Measurements from ENCODE around the gene POLE3. TPM values are rescaled to one million over a fixed set of nuclear protein-coding genes. Genes with fewer than 3 reads are reported as not detected.
"Not testable (repeated sequence)": the region's sequence is repeated elsewhere in the genome, so short reads cannot be mapped to it uniquely, and the experiment has no call there.

The POLE3 gene
- total RNA-seq, 1 donor from 2014 or later, result 46.6 TPM

GRCh38 chr9:113370806-113371325 lies 39.6 kb downstream of the POLE3 start:
- DNase-seq (ENCODE audit: low read depth) (no peak), FAIRE-seq (no peak)
- H3K4me3 ChIP-seq (ENCODE audit: low read depth, low read length), result no peak overlapping the region
- TF ChIP-seq CTCF (IDR thresholded peaks at IDR 0.05; ENCODE audit: insufficient read depth, low read length, severe bottlenecking), result no peak
- H3K27me3 ChIP-seq (ENCODE audit: control insufficient read depth, insufficient read depth, low read length), result no peaks in the 10 kb centered on the region
- H3K36me3 ChIP-seq (ENCODE audit: control insufficient read depth, insufficient read depth, low read length), result peaks cover 6% of the 10 kb centered on the region

GRCh38 chr9:113369855-113370140 lies 40.7 kb downstream of the POLE3 start:
- Histone ChIP-seq H3K4me3 (ENCODE audit: low read depth, low read length) (no peak overlapping the region), H3K27me3 (ENCODE audit: control insufficient read depth, insufficient read depth, low read length) (no peaks in the 10 kb centered on the region), H3K36me3 (ENCODE audit: control insufficient read depth, insufficient read depth, low read length) (peaks cover 4% of the 10 kb centered on the region)
- no peak for TF ChIP-seq CTCF (IDR thresholded peaks at IDR 0.05; ENCODE audit: insufficient read depth, low read length, severe bottlenecking)
- DNase-seq (ENCODE audit: low read depth) (no peak), FAIRE-seq (no peak)

GRCh38 chr9:113368982-113369854 lies 41.3 kb downstream of the POLE3 start:
- H3K4me3 ChIP-seq (ENCODE audit: low read depth, low read length), result no peak overlapping the region
- no peak for TF ChIP-seq CTCF (IDR thresholded peaks at IDR 0.05; ENCODE audit: insufficient read depth, low read length, severe bottlenecking)
- FAIRE-seq (no peak), DNase-seq (ENCODE audit: low read depth) (no peak)
- H3K27me3 ChIP-seq (ENCODE audit: control insufficient read depth, insufficient read depth, low read length), result no peaks in the 10 kb centered on the region
- H3K36me3 ChIP-seq (ENCODE audit: control insufficient read depth, insufficient read depth, low read length), result peaks cover 3% of the 10 kb centered on the region

- FAIRE-seq, result no peak
- H3K36me3 ChIP-seq (ENCODE audit: control insufficient read depth, insufficient read depth, low read length), result peaks cover under 1% of the 10 kb centered on the region
- no peak for TF ChIP-seq CTCF (IDR thresholded peaks at IDR 0.05; ENCODE audit: insufficient read depth, low read length, severe bottlenecking)
Observed at GRCh38 chr9:113368348-113368981, 42.0 kb downstream of the POLE3 start.

GRCh38 chr9:113365652-113366051 lies 44.8 kb downstream of the POLE3 start:
- not testable (repeated sequence) for H3K4me3 ChIP-seq (ENCODE audit: low read depth, low read length); FAIRE-seq; H3K27me3 ChIP-seq (ENCODE audit: control insufficient read depth, insufficient read depth, low read length); H3K36me3 ChIP-seq (ENCODE audit: control insufficient read depth, insufficient read depth, low read length); DNase-seq (ENCODE audit: low read depth)

More at GRCh38 chr9:113368348-113368981, 42.0 kb downstream of the POLE3 start:
- DNase-seq (ENCODE audit: low read depth), result no peak
- Histone ChIP-seq H3K4me3 (ENCODE audit: low read depth, low read length) (no peak overlapping the region), H3K27me3 (ENCODE audit: control insufficient read depth, insufficient read depth, low read length) (no peaks in the 10 kb centered on the region)

GRCh38 chr9:113364951-113365350 lies 45.5 kb downstream of the POLE3 start:
- FAIRE-seq, result no peak

More at GRCh38 chr9:113364951-113365350, 45.5 kb downstream of the POLE3 start:
- no peak for TF ChIP-seq CTCF (IDR thresholded peaks at IDR 0.05; ENCODE audit: insufficient read depth, low read length, severe bottlenecking)
- H3K27me3 ChIP-seq (ENCODE audit: control insufficient read depth, insufficient read depth, low read length), result no peaks in the 10 kb centered on the region
- DNase-seq (ENCODE audit: low read depth), result no peak
- no peaks in the 10 kb centered on the region for H3K36me3 ChIP-seq (ENCODE audit: control insufficient read depth, insufficient read depth, low read length)
- no peak overlapping the region for H3K4me3 ChIP-seq (ENCODE audit: low read depth, low read length)

All from bronchial epithelial cell (primary cell).